Measurements from ENCODE around the gene DENND4A.

The DENND4A gene

DNA sequence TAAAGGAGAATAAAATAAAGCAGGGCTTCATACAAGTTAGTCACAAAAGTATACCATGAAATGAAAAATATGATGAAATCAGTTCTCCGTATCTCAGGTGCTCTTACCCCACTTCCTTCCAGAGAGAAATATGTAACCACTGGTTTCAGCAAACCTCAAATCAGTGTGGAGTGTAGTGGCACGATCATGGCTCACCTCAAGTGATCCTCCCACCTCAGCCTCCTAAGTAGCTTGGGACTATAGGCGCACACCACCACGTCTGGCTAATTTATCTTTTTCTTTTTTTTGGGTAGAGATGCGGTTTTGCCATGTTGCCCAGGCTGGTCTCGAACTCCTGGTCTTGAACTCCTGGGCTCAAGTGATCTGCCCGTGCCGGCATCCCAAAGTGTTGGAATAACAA lies 24.2 kb downstream of the DENND4A start:
- H3K4me1 ChIP-seq (ENCODE audit: control insufficient read depth, low read length) = peaks cover 100% of the 10 kb centered on the region
- no peak overlapping the region for H3K4me3 ChIP-seq (ENCODE audit: low read length)
- H3K79me2 ChIP-seq (ENCODE audit: control insufficient read depth, low read length) = peaks cover 100% of the 10 kb centered on the region

GRCh38 chr15:65767264-65767595 lies 24.9 kb downstream of the DENND4A start:
- no peaks in the 10 kb centered on the region for H3K9me3 ChIP-seq (ENCODE audit: control insufficient read depth, insufficient read depth, low read length)
- H3K36me3 ChIP-seq (ENCODE audit: control insufficient read depth, low read length) = peaks cover 38% of the 10 kb centered on the region
- H3K9me2 ChIP-seq (replicated peaks; ENCODE audit: control insufficient read depth, low read length) = no peaks in the 10 kb centered on the region
- peaks cover 100% of the 10 kb centered on the region for H3K4me1 ChIP-seq (ENCODE audit: control insufficient read depth, low read length)
- no peaks in the 10 kb centered on the region for H3K27me3 ChIP-seq (ENCODE audit: control insufficient read depth, low read length)
- peak overlapping the region; percentile 46 for H3K27ac ChIP-seq (ENCODE audit: low read depth, low read length)
- peaks cover 41% of the 10 kb centered on the region for H3F3A ChIP-seq (ENCODE audit: control insufficient read depth, insufficient read depth)
- no peak overlapping the region for H3K4me3 ChIP-seq (ENCODE audit: low read length)
- H4K20me1 ChIP-seq (ENCODE audit: control insufficient read depth, insufficient read depth, low read depth, low read length) = no peaks in the 10 kb centered on the region
- H3K79me2 ChIP-seq (ENCODE audit: control insufficient read depth, low read length) = peaks cover 100% of the 10 kb centered on the region
- TF ChIP-seq EZH2phosphoT487 (IDR thresholded peaks at IDR 0.05; ENCODE audit: borderline replicate concordance, low read length) (no peak), CTCF (IDR thresholded peaks at IDR 0.05; ENCODE audit: low read depth, low read length, poor library complexity, severe bottlenecking) (no peak)
- H3K4me2 ChIP-seq (ENCODE audit: low read length) = peak overlapping the region; percentile 42

More for the DNA sequence above, 24.2 kb downstream of the DENND4A start:
- H4K20me1 ChIP-seq (ENCODE audit: control insufficient read depth, insufficient read depth, low read depth, low read length) = no peaks in the 10 kb centered on the region
- peaks cover 41% of the 10 kb centered on the region for H3K36me3 ChIP-seq (ENCODE audit: control insufficient read depth, low read length)
- H3K27ac ChIP-seq (ENCODE audit: low read depth, low read length) = peak overlapping the region; percentile 46
- no peaks in the 10 kb centered on the region for H3K9me3 ChIP-seq (ENCODE audit: control insufficient read depth, insufficient read depth, low read length)
- H3K27me3 ChIP-seq (ENCODE audit: control insufficient read depth, low read length) = no peaks in the 10 kb centered on the region
- H3K4me2 ChIP-seq (ENCODE audit: low read length) = peak overlapping the region; percentile 54
- TF ChIP-seq EZH2phosphoT487 (IDR thresholded peaks at IDR 0.05; ENCODE audit: borderline replicate concordance, low read length) = no peak
- TF ChIP-seq CTCF (IDR thresholded peaks at IDR 0.05; ENCODE audit: low read depth, low read length, poor library complexity, severe bottlenecking) = no peak
- H3K9me2 ChIP-seq (replicated peaks; ENCODE audit: control insufficient read depth, low read length) = no peaks in the 10 kb centered on the region
- H3F3A ChIP-seq (ENCODE audit: control insufficient read depth, insufficient read depth) = peaks cover 42% of the 10 kb centered on the region

GRCh38 chr15:65766422-65767263 lies 25.4 kb downstream of the DENND4A start:
- Histone ChIP-seq H3K4me2 (ENCODE audit: low read length) (peak overlapping the region; percentile 42), H3K27me3 (ENCODE audit: control insufficient read depth, low read length) (no peaks in the 10 kb centered on the region), H3K4me3 (ENCODE audit: low read length) (peak overlapping the region; percentile 6; the same call in 1 of the 2 replicates), H3K36me3 (ENCODE audit: control insufficient read depth, low read length) (peaks cover 32% of the 10 kb centered on the region), H3K79me2 (ENCODE audit: control insufficient read depth, low read length) (peaks cover 100% of the 10 kb centered on the region), H3K4me1 (ENCODE audit: control insufficient read depth, low read length) (peaks cover 100% of the 10 kb centered on the region), H3K27ac (ENCODE audit: low read depth, low read length) (peak overlapping the region; percentile 46), H4K20me1 (ENCODE audit: control insufficient read depth, insufficient read depth, low read depth, low read length) (no peaks in the 10 kb centered on the region), H3K9me3 (ENCODE audit: control insufficient read depth, insufficient read depth, low read length) (no peaks in the 10 kb centered on the region), H3K9me2 (replicated peaks; ENCODE audit: control insufficient read depth, low read length) (no peaks in the 10 kb centered on the region), H3F3A (ENCODE audit: control insufficient read depth, insufficient read depth) (peaks cover 41% of the 10 kb centered on the region)
- no peak for TF ChIP-seq CTCF (IDR thresholded peaks at IDR 0.05; ENCODE audit: low read depth, low read length, poor library complexity, severe bottlenecking)
- no peak for TF ChIP-seq EZH2phosphoT487 (IDR thresholded peaks at IDR 0.05; ENCODE audit: borderline replicate concordance, low read length)
